DMS53 (cell line): ENCODE results near the gene DDX41.
"Not testable (repeated sequence)": the region's sequence is repeated elsewhere in the genome, so short reads cannot be mapped to it uniquely, and the experiment has no call there.

Source experiments
- DNase-seq: peaks from one replicate; lab custom pipeline; 2025; lab: John Stamatoyannopoulos, UW

DDX41 gene

DNA sequence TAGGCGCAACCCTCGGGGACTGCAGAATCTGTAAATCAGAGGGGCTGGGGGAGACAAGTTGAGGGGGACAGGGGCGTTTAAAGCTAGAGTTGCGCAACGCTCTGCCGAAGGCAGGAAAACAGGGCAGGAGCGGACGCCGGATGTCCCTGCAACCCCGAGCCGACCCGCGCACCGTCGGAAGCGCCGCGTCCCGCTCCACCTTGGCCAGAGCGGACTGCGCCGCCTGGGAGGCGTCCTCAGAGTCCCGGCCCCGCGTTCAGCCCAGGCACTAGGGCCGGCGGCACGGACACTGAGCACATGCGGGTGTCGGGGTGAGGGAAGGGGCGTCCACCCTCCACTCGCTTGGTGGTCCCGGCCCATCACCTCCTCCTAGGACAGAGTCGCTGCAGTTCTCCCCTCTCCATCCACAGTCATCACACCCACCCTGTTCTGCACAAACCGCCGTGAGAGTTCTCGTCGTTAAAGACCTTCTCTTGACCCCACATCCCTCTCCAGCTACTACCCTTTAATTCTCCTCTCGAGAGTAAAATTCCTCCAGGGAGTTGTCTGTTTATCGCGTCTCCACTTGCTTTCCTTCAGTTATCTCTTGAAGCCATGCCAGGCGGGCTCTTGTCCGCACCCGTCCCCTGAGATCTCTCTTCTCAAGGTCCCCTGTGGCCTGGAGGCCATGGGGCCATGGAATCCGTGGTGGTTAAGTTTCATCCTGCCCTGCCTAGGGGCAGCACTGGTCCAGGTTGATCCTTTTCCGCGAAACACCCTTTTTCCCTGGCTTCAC is 18.6 kb downstream of the DDX41 start:
- DNase-seq: peak; percentile 84

DNA sequence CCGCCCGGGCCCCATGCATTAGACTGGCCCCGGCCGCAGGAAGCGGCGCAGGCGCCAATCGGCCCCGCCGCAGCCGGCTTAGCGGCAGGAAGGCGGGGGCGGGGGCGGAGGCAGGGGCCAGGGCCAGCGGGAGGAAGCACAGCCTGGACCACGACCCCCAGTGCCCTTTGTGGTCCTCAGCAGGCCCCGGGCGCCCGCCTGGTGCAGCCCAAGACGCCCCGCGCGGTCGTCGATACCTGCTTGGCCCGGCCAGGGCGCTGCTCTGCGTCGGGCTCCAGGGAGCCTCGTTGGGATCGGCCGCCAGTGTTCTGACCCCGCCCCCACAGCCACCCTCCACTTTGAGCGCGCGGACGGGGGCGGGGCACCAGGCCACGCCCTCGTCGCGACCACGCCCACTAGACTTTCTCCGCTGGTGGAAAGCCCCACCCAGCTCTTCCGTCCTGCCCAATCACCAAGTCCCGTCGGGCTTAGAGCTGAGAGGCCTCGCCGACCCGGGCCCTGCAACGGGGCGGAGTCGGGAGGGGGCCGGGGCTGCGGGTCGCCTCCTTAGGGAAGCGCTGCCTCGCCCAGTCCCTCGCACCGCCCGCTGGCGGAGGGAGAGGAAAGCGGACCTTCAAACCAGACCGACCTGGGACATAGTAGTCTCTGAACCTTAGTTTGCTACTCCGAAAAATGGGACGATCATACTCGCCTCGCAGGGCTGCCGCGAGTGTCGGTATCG is 19.3 kb downstream of the DDX41 start, which contains the start of gene PDLIM7:
PDLIM7 (minus strand) TSS at position 313 of the 721 bp plus-strand sequence. CDS start 1,092 bp downstream, outside the sequence.
- DNase-seq: peak; percentile 98

DNA sequence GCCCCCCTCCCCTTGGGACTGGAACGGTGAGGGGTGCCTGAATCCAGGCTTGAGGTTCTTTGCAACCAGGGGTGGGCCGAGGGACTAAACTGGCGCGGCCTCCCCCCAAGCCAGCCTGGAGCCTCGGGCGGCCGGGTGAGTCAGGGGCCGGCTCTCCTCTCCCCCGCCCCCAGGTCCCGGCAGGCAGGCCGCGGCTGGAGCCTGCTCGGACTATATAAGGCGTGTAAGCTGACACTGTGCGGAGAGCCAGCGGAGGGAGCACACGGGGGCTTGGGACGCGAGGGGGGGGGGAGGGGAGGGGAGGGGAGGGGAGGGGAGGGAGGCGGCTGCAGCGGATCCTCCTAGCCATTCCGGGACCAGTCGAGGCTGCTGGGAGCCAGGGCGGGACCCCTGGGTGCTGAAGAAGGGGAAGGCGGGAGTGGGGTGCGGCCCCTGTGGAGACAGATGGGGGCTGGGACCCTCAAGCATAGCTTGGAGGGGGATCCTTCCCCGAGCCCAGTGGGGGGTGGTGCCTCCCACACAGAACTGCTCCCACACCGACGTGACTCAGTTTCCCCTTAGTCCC is 20.0 kb downstream of the DDX41 start:
- DNase-seq: peak; percentile 84

GRCh38 chr5:177496070-177496726 is 20.6 kb downstream of the DDX41 start:
- peak; percentile 75 for DNase-seq

GRCh38 chr5:177495243-177496060 is 21.3 kb downstream of the DDX41 start:
- DNase-seq: no peak

GRCh38 chr5:177494346-177495195 is 22.2 kb downstream of the DDX41 start:
- DNase-seq: no peak

DNA sequence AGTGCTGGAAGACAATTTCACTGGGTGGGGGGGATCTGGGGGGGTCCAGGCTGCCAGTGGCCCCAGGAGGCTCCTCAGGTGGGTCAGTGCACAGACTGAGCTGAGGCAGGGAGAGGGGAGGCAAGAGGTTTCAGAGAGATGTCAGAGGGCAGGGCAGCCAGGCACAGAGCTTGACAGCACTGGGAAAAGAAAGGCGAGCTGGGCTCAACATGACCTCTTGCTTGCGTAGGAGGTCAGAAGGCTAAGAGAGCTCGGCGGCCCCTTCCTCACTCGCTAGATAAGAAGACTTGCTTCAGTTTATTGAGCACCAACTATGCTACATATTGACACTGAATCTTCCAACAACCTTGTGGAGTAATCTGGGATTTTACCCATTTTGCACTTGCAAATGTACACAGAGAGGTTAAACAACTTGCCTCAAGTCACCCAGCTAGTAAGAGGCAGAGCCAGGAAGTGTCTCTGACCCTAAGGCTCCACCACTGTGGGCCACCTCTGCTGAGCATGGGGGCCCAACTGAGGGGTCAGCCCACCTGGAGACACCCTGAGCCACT is 22.9 kb downstream of the DDX41 start:
- DNase-seq: no peak

GRCh38 chr5:177492841-177493240 is 23.9 kb downstream of the DDX41 start:
- DNase-seq: no peak

DNA sequence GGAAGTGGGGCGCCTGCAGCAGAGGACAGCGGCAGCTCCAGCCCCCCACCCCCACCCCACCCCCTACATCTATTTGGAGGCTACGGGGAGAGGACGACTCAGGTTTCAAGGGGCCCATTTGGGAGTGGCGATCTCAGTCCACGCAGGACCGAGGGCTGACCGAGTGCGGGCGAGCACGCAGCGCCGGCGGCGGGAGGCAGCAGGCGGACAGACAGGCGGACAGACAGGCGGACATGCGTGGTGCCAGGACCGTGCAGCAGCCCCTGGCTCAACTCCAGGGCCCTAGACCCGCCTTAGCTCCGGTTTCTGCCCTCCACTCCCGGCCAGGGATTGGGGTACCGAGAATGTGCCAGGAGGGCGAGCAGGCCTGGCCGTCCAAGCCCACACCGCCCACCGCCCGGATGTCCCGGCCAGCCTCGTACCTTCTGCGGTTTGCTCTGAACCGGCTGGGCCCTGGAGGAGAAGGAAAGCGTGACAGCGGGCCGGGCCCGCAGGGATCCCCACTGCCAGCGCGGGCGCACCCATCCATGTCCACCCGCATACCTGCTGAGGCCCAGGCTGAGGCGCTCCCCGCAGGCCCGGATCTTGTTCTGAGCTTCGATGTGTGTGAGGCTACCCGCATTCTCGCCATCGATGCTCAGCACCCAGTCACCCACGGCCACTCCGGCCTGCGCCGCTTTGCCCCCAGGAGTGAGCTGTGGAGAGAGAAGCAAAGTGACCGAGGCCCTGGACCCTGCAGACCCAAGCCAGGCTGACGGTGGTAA is 24.6 kb downstream of the DDX41 start:
- DNase-seq: no peak

DNA sequence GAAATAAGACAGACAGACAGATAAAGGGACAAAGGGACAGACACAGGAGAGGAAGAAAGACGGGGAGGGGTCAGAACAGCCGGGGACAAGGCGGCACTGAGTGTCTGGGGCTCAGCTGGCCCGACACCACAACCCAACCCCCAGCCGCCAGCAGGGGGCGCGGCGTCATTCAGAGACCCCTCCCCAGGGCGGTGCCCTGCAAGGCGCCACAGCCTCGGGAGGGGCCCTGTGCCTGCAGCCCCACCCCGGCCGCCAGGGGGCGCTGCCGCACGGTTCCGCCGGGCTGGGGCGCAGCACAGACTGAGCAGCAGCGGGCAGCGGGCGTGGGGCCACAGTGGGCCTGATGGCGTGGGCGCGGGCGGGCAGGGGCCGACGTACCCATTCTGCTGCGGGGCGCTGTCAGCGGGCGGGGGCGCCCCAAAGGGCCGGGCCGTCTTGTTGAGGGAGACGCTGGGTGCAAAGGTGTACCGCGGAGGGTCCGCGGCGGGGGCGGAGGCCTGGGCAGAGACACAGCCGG is 25.3 kb downstream of the DDX41 start:
- peak; percentile 45 for DNase-seq

- DNase-seq: no peak
Observed at GRCh38 chr5:177490992-177491391, 25.8 kb downstream of the DDX41 start.

GRCh38 chr5:177490311-177490991 is 26.3 kb downstream of the DDX41 start:
- no peak for DNase-seq

DNA sequence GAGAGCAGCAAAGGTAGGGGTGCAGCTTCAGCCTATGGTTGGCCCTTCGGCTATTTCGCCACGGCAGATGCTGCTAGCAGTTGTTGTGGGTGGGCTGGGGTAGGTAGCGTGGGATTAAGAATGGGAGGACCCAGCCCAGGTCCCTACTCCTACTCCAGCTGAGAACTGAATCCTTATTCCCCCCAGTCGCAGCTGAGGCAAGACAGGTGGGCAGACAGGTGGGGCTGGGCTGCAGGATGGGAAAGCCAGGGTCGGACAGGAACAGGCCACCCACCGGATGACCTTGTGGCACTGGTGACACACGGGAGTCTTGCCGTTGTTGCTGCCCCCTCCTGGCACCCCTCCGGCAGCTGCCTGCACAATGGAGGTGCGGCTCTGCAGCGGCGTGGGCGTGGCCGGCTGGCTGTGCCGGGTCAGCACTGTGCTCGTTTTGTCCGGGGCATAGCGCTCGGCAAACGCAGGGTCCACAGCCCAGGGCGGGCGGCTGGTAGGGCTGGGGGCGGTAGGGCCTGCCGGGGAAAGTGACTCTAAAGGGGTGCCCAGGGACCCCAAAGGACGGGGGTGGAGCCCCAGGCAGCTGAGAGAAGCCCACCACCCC is 27.5 kb downstream of the DDX41 start:
- no peak for DNase-seq

DNA sequence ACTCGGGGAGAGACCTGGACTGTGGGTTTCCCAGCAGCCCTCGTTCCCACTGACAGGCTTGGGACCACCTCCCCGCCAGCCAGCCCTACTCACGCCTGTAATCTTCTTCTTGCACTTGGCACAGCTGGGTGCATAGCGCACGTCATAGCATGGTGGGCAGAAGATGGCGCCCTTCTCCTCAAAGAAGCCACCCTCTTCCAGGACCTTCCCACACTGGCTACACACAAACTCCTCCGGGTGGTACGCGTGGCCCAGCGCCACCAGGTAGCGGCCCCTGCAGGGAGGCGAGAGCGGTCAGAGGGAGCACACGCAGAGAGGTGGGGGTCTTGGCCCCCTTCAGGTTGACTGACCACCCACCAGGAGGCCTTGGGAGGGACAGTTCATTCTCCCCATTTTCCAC is 28.8 kb downstream of the DDX41 start:
- DNase-seq: no peak

GRCh38 chr5:177487144-177487543 is 29.6 kb downstream of the DDX41 start:
- no peak for DNase-seq

- DNase-seq: no peak
Observed at GRCh38 chr5:177486256-177486655, 30.5 kb downstream of the DDX41 start.

- not testable (repeated sequence) for DNase-seq
Observed at GRCh38 chr5:177485753-177486152, 31.0 kb downstream of the DDX41 start.

GRCh38 chr5:177484902-177485549 is 31.7 kb downstream of the DDX41 start:
- no peak for DNase-seq
